ENCODE data around the gene RFFL. TPM values are rescaled to one million over a fixed set of nuclear protein-coding genes. Genes with fewer than 3 reads are reported as not detected.

RFFL gene
- polyA plus RNA-seq, 2 of the 4 experiments (the other 2 are of a cell fraction) = 22.7 to 35.5 TPM

DNA sequence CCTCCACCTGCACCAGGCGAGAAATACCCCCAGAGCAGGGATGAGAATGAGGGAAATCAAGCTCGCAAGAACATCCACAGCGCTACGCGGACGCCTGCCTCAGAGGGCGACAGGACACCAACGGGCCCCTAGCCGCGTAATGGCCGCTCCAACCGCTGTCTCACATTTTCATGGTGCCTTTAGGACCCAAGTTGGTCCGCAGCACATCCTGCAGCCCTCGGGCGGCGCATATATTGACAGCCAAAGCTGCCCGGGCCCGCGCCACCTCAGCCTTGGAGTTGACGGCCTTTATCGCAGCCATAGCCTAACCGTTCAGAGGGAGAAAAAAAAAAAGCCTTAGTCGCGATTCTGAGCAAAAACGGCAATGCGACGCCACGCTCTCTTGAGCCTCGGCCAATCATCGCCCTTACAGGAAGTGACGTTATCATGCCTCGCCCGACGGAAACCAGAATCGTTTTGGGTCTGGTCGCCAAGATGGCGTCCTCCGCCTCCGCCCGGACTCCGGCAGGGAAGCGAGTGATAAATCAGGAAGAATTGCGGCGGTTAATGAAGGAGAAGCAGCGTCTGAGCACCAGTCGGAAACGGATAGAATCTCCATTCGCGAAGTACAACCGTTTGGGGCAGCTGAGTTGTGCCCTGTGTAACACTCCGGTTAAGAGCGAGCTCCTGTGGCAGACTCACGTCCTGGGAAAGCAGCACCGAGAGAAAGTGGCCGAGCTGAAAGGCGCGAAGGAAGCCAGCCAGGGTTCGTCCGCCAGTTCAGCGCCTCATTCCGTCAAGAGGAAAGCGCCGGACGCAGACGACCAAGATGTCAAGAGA, 102.2 kb downstream of the RFFL start, which contains the start of the genes CCT6B and ZNF830:
Gene CCT6B (minus strand): TSS at position 368 of the 819 bp plus-strand sequence. CDS start 67 bp downstream, at position 301.
Gene ZNF830 (plus strand): TSS at position 448 of the 819 bp plus-strand sequence. CDS start 27 bp downstream, at position 475.
- peak; percentile 100 for TF ChIP-seq PHF8 (IDR thresholded peaks at IDR 0.05; ENCODE audit: borderline replicate concordance, low read depth)
- TF ChIP-seq JUN (IDR thresholded peaks at IDR 0.05) = peak; percentile 91 to 95
- no peak for TF ChIP-seq EP300 (IDR thresholded peaks at IDR 0.05)
- TF ChIP-seq RFX5 (IDR thresholded peaks at IDR 0.05) = peak; percentile 47
- TF ChIP-seq, protein P1, sequence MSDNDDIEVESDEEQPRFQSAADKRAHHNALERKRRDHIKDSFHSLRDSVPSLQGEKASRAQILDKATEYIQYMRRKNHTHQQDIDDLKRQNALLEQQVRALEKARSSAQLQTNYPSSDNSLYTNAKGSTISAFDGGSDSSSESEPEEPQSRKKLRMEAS (IDR thresholded peaks at IDR 0.05) = peak; percentile 88
- TF ChIP-seq RAD21 (conservative IDR thresholded peaks at IDR 0.05 in 1 of 2, IDR thresholded peaks at IDR 0.05 in 1 of 2) = no peak
- peak; percentile 100 for TF ChIP-seq HDAC2 (IDR thresholded peaks at IDR 0.05)
- TF ChIP-seq, protein P2, sequence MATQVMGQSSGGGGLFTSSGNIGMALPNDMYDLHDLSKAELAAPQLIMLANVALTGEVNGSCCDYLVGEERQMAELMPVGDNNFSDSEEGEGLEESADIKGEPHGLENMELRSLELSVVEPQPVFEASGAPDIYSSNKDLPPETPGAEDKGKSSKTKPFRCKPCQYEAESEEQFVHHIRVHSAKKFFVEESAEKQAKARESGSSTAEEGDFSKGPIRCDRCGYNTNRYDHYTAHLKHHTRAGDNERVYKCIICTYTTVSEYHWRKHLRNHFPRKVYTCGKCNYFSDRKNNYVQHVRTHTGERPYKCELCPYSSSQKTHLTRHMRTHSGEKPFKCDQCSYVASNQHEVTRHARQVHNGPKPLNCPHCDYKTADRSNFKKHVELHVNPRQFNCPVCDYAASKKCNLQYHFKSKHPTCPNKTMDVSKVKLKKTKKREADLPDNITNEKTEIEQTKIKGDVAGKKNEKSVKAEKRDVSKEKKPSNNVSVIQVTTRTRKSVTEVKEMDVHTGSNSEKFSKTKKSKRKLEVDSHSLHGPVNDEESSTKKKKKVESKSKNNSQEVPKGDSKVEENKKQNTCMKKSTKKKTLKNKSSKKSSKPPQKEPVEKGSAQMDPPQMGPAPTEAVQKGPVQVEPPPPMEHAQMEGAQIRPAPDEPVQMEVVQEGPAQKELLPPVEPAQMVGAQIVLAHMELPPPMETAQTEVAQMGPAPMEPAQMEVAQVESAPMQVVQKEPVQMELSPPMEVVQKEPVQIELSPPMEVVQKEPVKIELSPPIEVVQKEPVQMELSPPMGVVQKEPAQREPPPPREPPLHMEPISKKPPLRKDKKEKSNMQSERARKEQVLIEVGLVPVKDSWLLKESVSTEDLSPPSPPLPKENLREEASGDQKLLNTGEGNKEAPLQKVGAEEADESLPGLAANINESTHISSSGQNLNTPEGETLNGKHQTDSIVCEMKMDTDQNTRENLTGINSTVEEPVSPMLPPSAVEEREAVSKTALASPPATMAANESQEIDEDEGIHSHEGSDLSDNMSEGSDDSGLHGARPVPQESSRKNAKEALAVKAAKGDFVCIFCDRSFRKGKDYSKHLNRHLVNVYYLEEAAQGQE (IDR thresholded peaks at IDR 0.05) = no peak; the same call in 1 of the 2 replicates
- peak; percentile 100 for TF ChIP-seq KDM5A (IDR thresholded peaks at IDR 0.05)
- peak; percentile 98 for TF ChIP-seq EHMT2 (IDR thresholded peaks at IDR 0.05; ENCODE audit: low read depth)
- TF ChIP-seq, protein P3, sequence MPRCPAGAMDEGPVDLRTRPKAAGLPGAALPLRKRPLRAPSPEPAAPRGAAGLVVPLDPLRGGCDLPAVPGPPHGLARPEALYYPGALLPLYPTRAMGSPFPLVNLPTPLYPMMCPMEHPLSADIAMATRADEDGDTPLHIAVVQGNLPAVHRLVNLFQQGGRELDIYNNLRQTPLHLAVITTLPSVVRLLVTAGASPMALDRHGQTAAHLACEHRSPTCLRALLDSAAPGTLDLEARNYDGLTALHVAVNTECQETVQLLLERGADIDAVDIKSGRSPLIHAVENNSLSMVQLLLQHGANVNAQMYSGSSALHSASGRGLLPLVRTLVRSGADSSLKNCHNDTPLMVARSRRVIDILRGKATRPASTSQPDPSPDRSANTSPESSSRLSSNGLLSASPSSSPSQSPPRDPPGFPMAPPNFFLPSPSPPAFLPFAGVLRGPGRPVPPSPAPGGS (IDR thresholded peaks at IDR 0.05) = peak; percentile 88
- TF ChIP-seq CBX2 (IDR thresholded peaks at IDR 0.05; ENCODE audit: borderline replicate concordance, low read depth) = peak; percentile 46; the same call in 1 of the 2 replicates
- TF ChIP-seq, protein P4, sequence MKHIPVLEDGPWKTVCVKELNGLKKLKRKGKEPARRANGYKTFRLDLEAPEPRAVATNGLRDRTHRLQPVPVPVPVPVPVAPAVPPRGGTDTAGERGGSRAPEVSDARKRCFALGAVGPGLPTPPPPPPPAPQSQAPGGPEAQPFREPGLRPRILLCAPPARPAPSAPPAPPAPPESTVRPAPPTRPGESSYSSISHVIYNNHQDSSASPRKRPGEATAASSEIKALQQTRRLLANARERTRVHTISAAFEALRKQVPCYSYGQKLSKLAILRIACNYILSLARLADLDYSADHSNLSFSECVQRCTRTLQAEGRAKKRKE (CRISPR knock-in tag; IDR thresholded peaks at IDR 0.05; ENCODE audit: low read depth) = peak; percentile 85; the same call in 1 of the 2 replicates
- TF ChIP-seq MYC (IDR thresholded peaks at IDR 0.05; ENCODE audit: borderline replicate concordance, low read length) = 0 out of 2 replicates have a peak, but pooled peaks have one; percentile 33
- TF ChIP-seq HOXB5 (CRISPR knock-in tag; IDR thresholded peaks at IDR 0.05) = 0 out of 2 replicates have a peak, but pooled peaks have one; percentile 70
- peak; percentile 90 for TF ChIP-seq POLR2A (IDR thresholded peaks at IDR 0.05; ENCODE audit: low read length)
- peak; percentile 76; the same call in 1 of the 2 replicates for TF ChIP-seq HOXB13 (CRISPR knock-in tag; IDR thresholded peaks at IDR 0.05; ENCODE audit: low read depth)
- TF ChIP-seq, protein P5, sequence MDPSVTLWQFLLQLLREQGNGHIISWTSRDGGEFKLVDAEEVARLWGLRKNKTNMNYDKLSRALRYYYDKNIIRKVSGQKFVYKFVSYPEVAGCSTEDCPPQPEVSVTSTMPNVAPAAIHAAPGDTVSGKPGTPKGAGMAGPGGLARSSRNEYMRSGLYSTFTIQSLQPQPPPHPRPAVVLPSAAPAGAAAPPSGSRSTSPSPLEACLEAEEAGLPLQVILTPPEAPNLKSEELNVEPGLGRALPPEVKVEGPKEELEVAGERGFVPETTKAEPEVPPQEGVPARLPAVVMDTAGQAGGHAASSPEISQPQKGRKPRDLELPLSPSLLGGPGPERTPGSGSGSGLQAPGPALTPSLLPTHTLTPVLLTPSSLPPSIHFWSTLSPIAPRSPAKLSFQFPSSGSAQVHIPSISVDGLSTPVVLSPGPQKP (IDR thresholded peaks at IDR 0.05; ENCODE audit: low read depth, low read length) = no peak
- TF ChIP-seq MAFK (IDR thresholded peaks at IDR 0.05; ENCODE audit: partially characterized antibody) = peak; percentile 42
- TF ChIP-seq EHF (CRISPR knock-in tag; IDR thresholded peaks at IDR 0.05) = no peak
- CTCF ChIA-PET = interaction anchor here (0.6 kb wide), 1 partner anchor 36 kb away, joined by 5 read pairs; no protein-coding TSS in a partner anchor
- DNase-seq (ENCODE audit: low read depth in 1 of 2, low spot score in 1 of 2) = peak; percentile 97
- WGBS (ENCODE audit: missing lambda C conversion rate) = 2% methylated on average over 60 of the region's 65 CpGs
- Histone ChIP-seq H3K4me1 (peaks cover 12% of the 10 kb centered on the region; the same call in 2 of the 3 replicates), H3K4me2 (peak within 1 kb of the TSS; percentile 89), H3K27ac (peak within 1 kb of the TSS; percentile 85 to 93), H3K9me3 (no peaks in the 10 kb centered on the region), H3K4me3 (peak within 1 kb of the TSS; percentile 75)
- FAIRE-seq = peak; percentile 98
- ATAC-seq = peak; percentile 96 to 97
- POLR2A ChIA-PET = interaction anchor here (0.5 to 1.7 kb wide), 4 partner anchors 19 to 303 kb away, joined by 3 to 20 read pairs (median 4); partner anchors contain the start of gene LIG3
